Smooth muscle cell of the brain vasculature (primary cell): ENCODE results near the gene GARRE1.
"Not testable (repeated sequence)": the region's sequence is repeated elsewhere in the genome, so short reads cannot be mapped to it uniquely, and the experiment has no call there.

ENCODE experiments used
- DNase-seq: peaks from one replicate; pipeline ENCODE4 v3.0.0-alpha.2; 2012; ENCODE audit warnings: low read depth, low spot score

Gene GARRE1

GRCh38 chr19:34254046-34254697 is at the start of gene GARRE1:
Gene GARRE1 (plus strand): TSS chr19:34254554. CDS start chr19:34300474, 45,920 bp downstream.
- DNase-seq, result no peak

- DNase-seq, result not testable (repeated sequence)
These were observed 49.0 kb upstream of the GARRE1 start for GRCh38 chr19:34205324-34205723.

- DNase-seq, result no peak
These were observed 46.0 kb upstream of the GARRE1 start for GRCh38 chr19:34208291-34208884.

GRCh38 chr19:34209726-34210125 is 44.6 kb upstream of the GARRE1 start:
- no peak for DNase-seq

GRCh38 chr19:34213283-34213682 is 41.1 kb upstream of the GARRE1 start:
- no peak for DNase-seq

- DNase-seq, result no peak
These were observed 40.3 kb upstream of the GARRE1 start for GRCh38 chr19:34214040-34214439.

- DNase-seq, result no peak
These were observed 39.2 kb upstream of the GARRE1 start for GRCh38 chr19:34215006-34215665.

- no peak for DNase-seq
These were observed 38.7 kb upstream of the GARRE1 start for GRCh38 chr19:34215666-34216038.

GRCh38 chr19:34216745-34217219 is 37.6 kb upstream of the GARRE1 start:
- DNase-seq, result not testable (repeated sequence)

GRCh38 chr19:34217952-34218817 is 36.2 kb upstream of the GARRE1 start:
- peak; percentile 91 for DNase-seq

- DNase-seq, result no peak
These were observed 35.6 kb upstream of the GARRE1 start for GRCh38 chr19:34218818-34219164.

- peak; percentile 55 for DNase-seq
These were observed 33.8 kb upstream of the GARRE1 start for GRCh38 chr19:34220472-34221063.

GRCh38 chr19:34222386-34222785 is 32.0 kb upstream of the GARRE1 start:
- no peak for DNase-seq

- no peak for DNase-seq
These were observed 29.2 kb upstream of the GARRE1 start for GRCh38 chr19:34224996-34225658.

GRCh38 chr19:34225659-34226015 is 28.7 kb upstream of the GARRE1 start:
- DNase-seq, result no peak

- DNase-seq, result no peak
These were observed 28.3 kb upstream of the GARRE1 start for GRCh38 chr19:34226036-34226435.

- no peak for DNase-seq
These were observed 26.0 kb upstream of the GARRE1 start for GRCh38 chr19:34228347-34228746.

- no peak for DNase-seq
These were observed 25.6 kb upstream of the GARRE1 start for GRCh38 chr19:34228762-34229161.

- no peak for DNase-seq
These were observed 24.6 kb upstream of the GARRE1 start for GRCh38 chr19:34229721-34230120.

- no peak for DNase-seq
These were observed 23.5 kb upstream of the GARRE1 start for GRCh38 chr19:34230820-34231219.

GRCh38 chr19:34231439-34231838 is 22.9 kb upstream of the GARRE1 start:
- DNase-seq, result no peak
